HepG2 (cell line): ENCODE results near the gene POU2F1. TPM values are rescaled to one million over a fixed set of nuclear protein-coding genes. Genes with fewer than 3 reads are reported as not detected.

Source experiments
- ATAC-seq: fragments of 200-7000 bp; cut with Tn5 transposase; 3 replicates; pipeline ENCODE4 v1.9.1; 2020; ENCODE audit warnings: mild to moderate bottlenecking, moderate library complexity
- BruUV-seq: library from RNA; stranded (reverse); fragments of 400-500 nt; replicated peaks from 2 replicates; lab custom pipeline; 2021; lab: Mats Ljungman, UMichigan
- CTCF ChIA-PET: fragments of 300-600 bp; formaldehyde crosslinking; extraction: SDS; loops from one replicate; lab custom pipeline; 2021; ENCODE audit warnings: low total read pairs, inconsistent platforms, low intra/inter-chr PET ratio; lab: Yijun Ruan, JAX
- POLR2A ChIA-PET: fragments of 350-600 bp; sonication (Branson Sonifier 250); formaldehyde crosslinking; loops from one replicate; lab custom pipeline; 2020; ENCODE audit warnings: antibody characterized with exemption, inconsistent platforms; lab: Yijun Ruan, JAX
- DNase-seq: peaks from one replicate; pipeline ENCODE4 v3.0.0-alpha.2; 2015; ENCODE audit warnings: low spot score
- FAIRE-seq: peaks from 3 replicates; lab custom pipeline; 2011; peaks lifted over from hg19 to GRCh38; lab: Jason Lieb, UNC
- H2AFZ ChIP-seq: one replicate; pipeline ENCODE4 v1.6.1; 2011; ENCODE audit warnings: low read length, inconsistent platforms
- H3K27ac ChIP-seq: fragments of 300-600 bp; 3 replicates; pipeline ENCODE4 v1.8.0; 2011; ENCODE audit warnings: mixed run types, mild to moderate bottlenecking, mixed read lengths, low read length, inconsistent platforms; ENCODE audit not compliant: insufficient read depth; ENCODE audit errors: extremely low read length
- H3K27me3 ChIP-seq, 2 experiments: fragments of 200-600 bp in 1 of 2; 2 replicates in 1 of 2; 3 replicates in 1 of 2; pipeline versions ENCODE4 v1.6.0 to v1.8.0; 2011; ENCODE audit warnings: low read length in 2 of 2, mild to moderate bottlenecking in 2 of 2, moderate library complexity in 2 of 2, inconsistent platforms in 1 of 2; ENCODE audit not compliant: insufficient read depth in 2 of 2, control insufficient read depth in 1 of 2
- H3K36me3 ChIP-seq, 2 experiments: fragments of 200-600 bp in 1 of 2; replicated peaks in 1 of 2; 2 replicates in 1 of 2; 3 replicates in 1 of 2; pipeline versions ENCODE4 v1.5.1 to v1.8.0; 2011; ENCODE audit warnings: low read length in 2 of 2, inconsistent platforms in 1 of 2; ENCODE audit not compliant: insufficient read depth in 2 of 2, control insufficient read depth in 1 of 2
- H3K4me1 ChIP-seq: 2 replicates; pipeline ENCODE4 v1.5.1; 2012; ENCODE audit warnings: low read length, inconsistent platforms; ENCODE audit not compliant: insufficient read depth
- H3K4me2 ChIP-seq: 2 replicates; pipeline ENCODE4 v1.6.0; 2011; ENCODE audit warnings: low read depth, low read length, inconsistent platforms
- H3K4me3 ChIP-seq, 3 experiments: fragments of 200-600 bp in 1 of 3; sonication (generic), shearing (Covaris generic) in 1 of 3; replicated peaks in 1 of 3; 2 replicates each; pipeline ENCODE4 v1.5.1; 2011 to 2016; ENCODE audit warnings: low read length in 3 of 3, inconsistent platforms in 2 of 3, low read depth in 2 of 3, mild to moderate bottlenecking in 2 of 3, control low read depth in 1 of 3, mixed read lengths in 1 of 3; ENCODE audit not compliant: insufficient read depth in 1 of 3
- H3K79me2 ChIP-seq: one replicate; pipeline ENCODE4 v1.6.1; 2011; ENCODE audit warnings: low read length, inconsistent platforms; ENCODE audit not compliant: insufficient read depth
- H3K9ac ChIP-seq: 2 replicates; pipeline ENCODE4 v1.6.0; 2011; ENCODE audit warnings: mild to moderate bottlenecking, low read depth, low read length, inconsistent platforms; ENCODE audit not compliant: insufficient read depth
- H3K9me3 ChIP-seq: 2 replicates; pipeline ENCODE4 v1.5.1; 2012; ENCODE audit warnings: mild to moderate bottlenecking, low read length
- H4K20me1 ChIP-seq: 2 replicates; pipeline ENCODE4 v1.6.0; 2011; ENCODE audit warnings: inconsistent platforms, mild to moderate bottlenecking, low read length, moderate library complexity; ENCODE audit not compliant: insufficient read depth
- ATF6 ChIP-seq: sonication (generic); formaldehyde crosslinking; conservative IDR thresholded peaks from 2 replicates; pipeline ENCODE4 v1.4.0; 2020; ENCODE audit warnings: missing genetic modification reagents
- ATM ChIP-seq: fragments of 450-650 bp; IDR thresholded peaks from 2 replicates; pipeline ENCODE4 v1.7.1; 2017; ENCODE audit warnings: mild to moderate bottlenecking, borderline replicate concordance
- CHD2 ChIP-seq: IDR thresholded peaks from 2 replicates; pipeline ENCODE4 v1.6.1; 2011; ENCODE audit warnings: low read depth, low read length, improper control_type of control experiment
- EP300 ChIP-seq, 3 experiments: sonication (generic) in 1 of 3; formaldehyde crosslinking in 1 of 3; IDR thresholded peaks; 2 replicates each; pipeline versions ENCODE4 v1.5.1 to v1.6.1; 2011 to 2020; ENCODE audit warnings: low read depth in 2 of 3, low read length in 2 of 3, borderline replicate concordance in 1 of 3, improper control_type of control experiment in 1 of 3, mild to moderate bottlenecking in 1 of 3, missing genetic modification reagents in 1 of 3, moderate library complexity in 1 of 3
- FOXJ3 ChIP-seq: sonication (generic); formaldehyde crosslinking; IDR thresholded peaks from 2 replicates; pipeline ENCODE4 v1.4.0; 2020; ENCODE audit warnings: missing genetic modification reagents, mild to moderate bottlenecking, borderline replicate concordance
- GATAD2A ChIP-seq: IDR thresholded peaks from 2 replicates; pipeline ENCODE4 v1.6.1; 2016
- JDP2 ChIP-seq: sonication (generic); formaldehyde crosslinking; IDR thresholded peaks from 2 replicates; pipeline ENCODE4 v1.8.1; 2022; ENCODE audit warnings: missing genetic modification reagents, borderline replicate concordance
- KDM5A ChIP-seq: fragments of 200-600 bp; sonication (generic); IDR thresholded peaks from 2 replicates; pipeline ENCODE4 v1.7.0; 2018; ENCODE audit warnings: antibody characterized with exemption, mild to moderate bottlenecking, low read length, borderline replicate concordance
- NCOR1 ChIP-seq: fragments of 200-600 bp; sonication (generic); IDR thresholded peaks from 2 replicates; pipeline ENCODE4 v1.7.0; 2017; ENCODE audit warnings: antibody characterized with exemption, low read length, borderline replicate concordance
- ONECUT2 ChIP-seq: sonication (generic); formaldehyde crosslinking; IDR thresholded peaks from 2 replicates; pipeline ENCODE4 v1.4.0; 2020; ENCODE audit warnings: missing genetic modification reagents
- PTBP1 ChIP-seq: fragments of 200-400 bp; formaldehyde crosslinking; IDR thresholded peaks from 2 replicates; pipeline ENCODE4 v1.6.1; 2018; ENCODE audit warnings: low read length, low read depth; ENCODE audit not compliant: poor library complexity, severe bottlenecking
- SALL2 ChIP-seq: sonication (generic); formaldehyde crosslinking; IDR thresholded peaks from 2 replicates; pipeline ENCODE4 v1.8.1; 2023; ENCODE audit warnings: mild to moderate bottlenecking, missing genetic modification reagents, inconsistent platforms
- SMAD9 ChIP-seq: sonication (generic); formaldehyde crosslinking; IDR thresholded peaks from 2 replicates; pipeline ENCODE4 v1.5.1; 2020; ENCODE audit warnings: mild to moderate bottlenecking, missing genetic modification reagents
- SOX13 ChIP-seq, 3 experiments: fragments of 450-650 bp in 1 of 3; sonication (generic) in 1 of 3; formaldehyde crosslinking in 1 of 3; IDR thresholded peaks in 2 of 3; conservative IDR thresholded peaks in 1 of 3; 2 replicates each; pipeline versions ENCODE4 v1.5.0 to v1.6.1; 2016 to 2020; ENCODE audit warnings: antibody characterized with exemption in 1 of 3, mild to moderate bottlenecking in 1 of 3, missing compliant biosample characterization in 1 of 3, missing genetic modification reagents in 1 of 3, moderate library complexity in 1 of 3
- ZNF224 ChIP-seq: sonication (generic); formaldehyde crosslinking; IDR thresholded peaks from 2 replicates; pipeline ENCODE4 v1.5.0; 2020; ENCODE audit warnings: mild to moderate bottlenecking, missing genetic modification reagents
- ZNF3 ChIP-seq: IDR thresholded peaks from 2 replicates; pipeline ENCODE4 v1.7.0; 2017; ENCODE audit warnings: inconsistent platforms
- ZNF382 ChIP-seq: sonication (generic); formaldehyde crosslinking; IDR thresholded peaks from 2 replicates; pipeline ENCODE4 v1.5.0; 2020; ENCODE audit warnings: missing genetic modification reagents, mild to moderate bottlenecking, borderline replicate concordance
- ZSCAN30 ChIP-seq: sonication (generic); formaldehyde crosslinking; IDR thresholded peaks from 2 replicates; pipeline ENCODE4 v1.5.0; 2020; ENCODE audit warnings: mild to moderate bottlenecking, missing genetic modification reagents
- WGBS: methylation state at CpG from one replicate; pipeline ENCODE4 v1.1.6; 2017; ENCODE audit warnings: low lambda C conversion rate; 5-methylcytosine and 5-hydroxymethylcytosine counted together
- in situ Hi-C: cut with HindIII; loops from 2 replicates; pipeline ENCODE4 v1.10.0; 2017; ENCODE audit warnings: low pct_unique_long_range_greater_than_20kb; ENCODE audit not compliant: extremely low pct_ligation_motif_present
- intact Hi-C: fragments of 100-400 bp; cut with micrococcal nuclease; formaldehyde crosslinking; loops from one replicate; pipeline ENCODE4 v1.10.0; 2022; ENCODE audit not compliant: unreplicated experiment
- polyA plus RNA-seq, 8 experiments: library from polyadenylated mRNA; depleted of rRNA in 3 of 8; stranded (reverse) in 7 of 8; unstranded in 1 of 8; fragments of >200 nt; fragmentation: Illumina TruSeq in 4 of 8; extraction: Trizol in 4 of 8; gene quantifications; 2 replicates each; pipeline versions ENCODE4 v1.2.1 to v1.2.3, GENCODE V29; 2011 to 2016; ENCODE audit warnings: low read depth in 4 of 8, missing spikeins in 1 of 8, mixed read lengths in 1 of 8; ENCODE audit not compliant: insufficient read depth in 1 of 8
- total RNA-seq, 5 experiments: library from RNA; depleted of rRNA; stranded (reverse); fragments of >200 nt; fragmentation: Illumina TruSeq; extraction: Trizol; gene quantifications; 2 replicates each; pipeline ENCODE4 v1.2.3, GENCODE V29; 2016; ENCODE audit warnings: low read depth in 1 of 5
- TF ChIP-seq, protein P1 (sequence below): sonication (generic); formaldehyde crosslinking; IDR thresholded peaks from 2 replicates; pipeline ENCODE4 v1.4.0; 2020; ENCODE audit warnings: missing genetic modification reagents
- TF ChIP-seq, protein P2 (sequence below): fragments of 450-650 bp; IDR thresholded peaks from 2 replicates; pipeline ENCODE4 v1.6.1; 2016

POU2F1 gene
- total and polyA plus RNA-seq, 2 of the 13 experiments (the other 11 are each of a cell fraction or from before 2014, with no cell fraction given) = 10.2 to 13.0 TPM

DNA sequence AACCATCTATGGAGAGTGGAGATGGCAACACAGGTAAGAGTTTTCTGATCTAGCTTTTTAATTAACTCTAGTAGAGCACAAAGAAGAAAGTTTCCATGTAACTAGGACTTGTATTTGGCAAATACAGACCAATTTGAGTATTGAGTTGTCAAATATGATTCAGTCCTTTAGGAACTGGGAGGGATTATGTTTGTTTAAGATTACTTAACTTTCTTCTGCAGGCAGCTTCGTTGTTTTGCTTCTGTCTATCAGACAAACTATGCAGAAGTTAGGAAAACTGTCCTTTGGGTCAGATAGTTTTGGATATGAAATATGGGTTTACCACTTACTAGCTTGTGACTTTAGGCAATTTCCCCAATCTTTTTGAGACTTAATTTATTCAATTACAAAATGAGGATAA lies 111.8 kb downstream of the POU2F1 start:
- ATAC-seq (peak; percentile 40; the same call in 1 of the 3 replicates), FAIRE-seq (peak; percentile 67), DNase-seq (peak; percentile 41)
- Histone ChIP-seq H3K27me3 (no peaks in the 10 kb centered on the region), H4K20me1 (no peaks in the 10 kb centered on the region), H3K4me2 (no peak overlapping the region), H3K36me3 (no peaks in the 10 kb centered on the region), H3K4me1 (peaks cover 49% of the 10 kb centered on the region), H3K4me3 (no peak overlapping the region; a peak in 1 of 6 replicates), H3K79me2 (peaks cover 3% of the 10 kb centered on the region), H2AFZ (no peak overlapping the region), H3K9ac (no peak overlapping the region), H3K9me3 (no peaks in the 10 kb centered on the region), H3K27ac (no peak overlapping the region)
- in situ Hi-C loops (no loop called here), intact Hi-C loops (loop anchor here (5.0 kb wide), 1 partner anchor 45 kb away; no protein-coding TSS in a partner anchor)
- BruUV-seq = no TSS peak
- ChIA-PET POLR2A (no interaction called here), CTCF (no interaction called here)
- WGBS = 0% methylated on average over 1 of the region's 1 CpG
- TF ChIP-seq KDM5A (no peak), SALL2 (CRISPR knock-in tag) (no peak), ZNF3 (CRISPR knock-in tag) (no peak), ZNF382 (no peak), ZSCAN30 (CRISPR knock-in tag) (no peak), JDP2 (no peak), ATF6 (CRISPR knock-in tag) (no peak), ATM (no peak), ONECUT2 (CRISPR knock-in tag) (0 out of 2 replicates have a peak, but pooled peaks have one; percentile 24), SMAD9 (CRISPR knock-in tag) (no peak), NCOR1 (no peak), SOX13 (IDR thresholded peaks at IDR 0.05) (no peak), SOX13 (CRISPR knock-in tag; conservative IDR thresholded peaks at IDR 0.05 in 1 of 2, IDR thresholded peaks at IDR 0.05 in 1 of 2) (0 out of 4 replicates have a peak, but pooled peaks of 1 of the 2 experiments have one; percentile 36), GATAD2A (CRISPR knock-in tag) (peak; percentile 38; the same call in 1 of the 2 replicates), FOXJ3 (CRISPR knock-in tag) (no peak), CHD2 (no peak), ZNF224 (no peak), EP300 (IDR thresholded peaks at IDR 0.05; ENCODE audit: low read depth in 2 of 2, low read length in 2 of 2) (peak in 1 of 2 experiments; percentile 5; a peak in 1 of 4 replicates), EP300 (CRISPR knock-in tag; IDR thresholded peaks at IDR 0.05; ENCODE audit: borderline replicate concordance) (no peak), PTBP1 (no peak)
- TF ChIP-seq, protein P1, sequence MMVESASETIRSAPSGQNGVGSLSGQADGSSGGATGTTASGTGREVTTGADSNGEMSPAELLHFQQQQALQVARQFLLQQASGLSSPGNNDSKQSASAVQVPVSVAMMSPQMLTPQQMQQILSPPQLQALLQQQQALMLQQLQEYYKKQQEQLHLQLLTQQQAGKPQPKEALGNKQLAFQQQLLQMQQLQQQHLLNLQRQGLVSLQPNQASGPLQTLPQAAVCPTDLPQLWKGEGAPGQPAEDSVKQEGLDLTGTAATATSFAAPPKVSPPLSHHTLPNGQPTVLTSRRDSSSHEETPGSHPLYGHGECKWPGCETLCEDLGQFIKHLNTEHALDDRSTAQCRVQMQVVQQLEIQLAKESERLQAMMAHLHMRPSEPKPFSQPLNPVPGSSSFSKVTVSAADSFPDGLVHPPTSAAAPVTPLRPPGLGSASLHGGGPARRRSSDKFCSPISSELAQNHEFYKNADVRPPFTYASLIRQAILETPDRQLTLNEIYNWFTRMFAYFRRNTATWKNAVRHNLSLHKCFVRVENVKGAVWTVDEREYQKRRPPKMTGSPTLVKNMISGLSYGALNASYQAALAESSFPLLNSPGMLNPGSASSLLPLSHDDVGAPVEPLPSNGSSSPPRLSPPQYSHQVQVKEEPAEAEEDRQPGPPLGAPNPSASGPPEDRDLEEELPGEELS (CRISPR knock-in tag) = 0 out of 2 replicates have a peak, but pooled peaks have one; percentile 14
- TF ChIP-seq, protein P2, sequence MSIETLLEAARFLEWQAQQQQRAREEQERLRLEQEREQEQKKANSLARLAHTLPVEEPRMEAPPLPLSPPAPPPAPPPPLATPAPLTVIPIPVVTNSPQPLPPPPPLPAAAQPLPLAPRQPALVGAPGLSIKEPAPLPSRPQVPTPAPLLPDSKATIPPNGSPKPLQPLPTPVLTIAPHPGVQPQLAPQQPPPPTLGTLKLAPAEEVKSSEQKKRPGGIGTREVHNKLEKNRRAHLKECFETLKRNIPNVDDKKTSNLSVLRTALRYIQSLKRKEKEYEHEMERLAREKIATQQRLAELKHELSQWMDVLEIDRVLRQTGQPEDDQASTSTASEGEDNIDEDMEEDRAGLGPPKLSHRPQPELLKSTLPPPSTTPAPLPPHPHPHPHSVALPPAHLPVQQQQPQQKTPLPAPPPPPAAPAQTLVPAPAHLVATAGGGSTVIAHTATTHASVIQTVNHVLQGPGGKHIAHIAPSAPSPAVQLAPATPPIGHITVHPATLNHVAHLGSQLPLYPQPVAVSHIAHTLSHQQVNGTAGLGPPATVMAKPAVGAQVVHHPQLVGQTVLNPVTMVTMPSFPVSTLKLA = no peak
